Neuronal stem cell (in vitro differentiated cells): Measurements from ENCODE around the gene CUX1.

Source experiments
- DNase-seq: peaks from one replicate; pipeline ENCODE4 v3.0.0-alpha.2; 2013; ENCODE audit warnings: low spot score
- H2AFZ ChIP-seq: one replicate; pipeline ENCODE4 v1.6.1; 2013; ENCODE audit warnings: mild to moderate bottlenecking, low read length, inconsistent platforms
- H2AK5ac ChIP-seq: 2 replicates; pipeline ENCODE4 v1.6.1; 2013; ENCODE audit warnings: low read depth, mild to moderate bottlenecking, inconsistent platforms, low read length, moderate library complexity, mixed read lengths
- H2BK120ac ChIP-seq: 2 replicates; pipeline ENCODE4 v1.6.1; 2013; ENCODE audit warnings: low read depth, mild to moderate bottlenecking, inconsistent platforms, low read length, moderate library complexity, mixed read lengths
- H2BK12ac ChIP-seq: one replicate; pipeline ENCODE4 v1.6.1; 2013; ENCODE audit warnings: low read length, inconsistent platforms
- H2BK15ac ChIP-seq: 2 replicates; pipeline ENCODE4 v1.6.1; 2013; ENCODE audit warnings: mild to moderate bottlenecking, low read length, inconsistent platforms, mixed read lengths
- H2BK5ac ChIP-seq: one replicate; pipeline ENCODE4 v1.6.1; 2013; ENCODE audit warnings: inconsistent platforms, mild to moderate bottlenecking, low read length, moderate library complexity
- H3K14ac ChIP-seq: one replicate; pipeline ENCODE4 v1.6.1; 2013; ENCODE audit warnings: low read length, inconsistent platforms
- H3K18ac ChIP-seq: 2 replicates; pipeline ENCODE4 v1.6.1; 2013; ENCODE audit warnings: low read length, inconsistent platforms
- H3K23ac ChIP-seq: 2 replicates; pipeline ENCODE4 v1.6.1; 2013; ENCODE audit warnings: low read depth, mild to moderate bottlenecking, mixed read lengths, low read length, inconsistent platforms; ENCODE audit not compliant: poor library complexity
- H3K27ac ChIP-seq: replicated peaks from 3 replicates; pipeline ENCODE4 v1.5.1; 2013; ENCODE audit warnings: low read length, inconsistent platforms
- H3K27me3 ChIP-seq, 3 experiments: 2 replicates each; pipeline ENCODE4 v1.6.1; 2013; ENCODE audit warnings: low read length in 3 of 3, mild to moderate bottlenecking in 2 of 3, inconsistent platforms in 1 of 3, low read depth in 1 of 3, mixed read lengths in 1 of 3, moderate library complexity in 1 of 3; ENCODE audit not compliant: control insufficient read depth in 3 of 3, insufficient read depth in 3 of 3
- H3K36me3 ChIP-seq, 2 donors: replicated peaks in 1 of 2; 2 replicates each; pipeline ENCODE4 v1.6.1; 2013; ENCODE audit warnings: low read length in 2 of 2; ENCODE audit not compliant: control insufficient read depth in 2 of 2, insufficient read depth in 2 of 2
- H3K4ac ChIP-seq: 2 replicates; pipeline ENCODE4 v1.6.1; 2013; ENCODE audit warnings: inconsistent platforms, mild to moderate bottlenecking, low read length, moderate library complexity
- H3K4me1 ChIP-seq, 2 donors: 1 replicate in 1 of 2; 2 replicates in 1 of 2; pipeline ENCODE4 v1.6.1; 2013; ENCODE audit warnings: low read length in 2 of 2, low read depth in 1 of 2; ENCODE audit not compliant: control insufficient read depth in 2 of 2, insufficient read depth in 1 of 2
- H3K4me2 ChIP-seq: one replicate; pipeline ENCODE4 v1.6.1; 2013; ENCODE audit warnings: mild to moderate bottlenecking, low read length, inconsistent platforms; ENCODE audit not compliant: insufficient read depth, poor library complexity, severe bottlenecking
- H3K4me3 ChIP-seq, 2 donors: 2 replicates each; pipeline ENCODE4 v1.5.1; 2013; ENCODE audit warnings: low read length in 2 of 2, mild to moderate bottlenecking in 2 of 2, inconsistent platforms in 1 of 2, moderate library complexity in 1 of 2
- H3K79me1 ChIP-seq: one replicate; pipeline ENCODE4 v1.6.1; 2013; ENCODE audit warnings: low read depth, mild to moderate bottlenecking, inconsistent platforms, low read length, moderate library complexity
- H3K9ac ChIP-seq: one replicate; pipeline ENCODE4 v1.6.1; 2013; ENCODE audit warnings: mild to moderate bottlenecking, low read depth, low read length, inconsistent platforms; ENCODE audit not compliant: poor library complexity
- H3K9me3 ChIP-seq, 2 donors: replicated peaks in 1 of 2; 2 replicates each; pipeline versions ENCODE3 to v1.6.1; 2013; ENCODE audit warnings: low read length in 2 of 2, mild to moderate bottlenecking in 2 of 2, inconsistent platforms in 1 of 2, low read depth in 1 of 2, mixed read lengths in 1 of 2, moderate library complexity in 1 of 2; ENCODE audit not compliant: control insufficient read depth in 2 of 2, insufficient read depth in 1 of 2
- H4K8ac ChIP-seq: one replicate; pipeline ENCODE4 v1.6.1; 2013; ENCODE audit warnings: low read depth, mild to moderate bottlenecking, inconsistent platforms, low read length, moderate library complexity
- H4K91ac ChIP-seq: one replicate; pipeline ENCODE4 v1.6.1; 2013; ENCODE audit warnings: low read length, low read depth, mild to moderate bottlenecking, inconsistent platforms; ENCODE audit not compliant: poor library complexity
- WGBS, 2 donors: extraction: QIAGEN DNeasy Blood & Tissue Kit; methylation state at CpG; one replicate each; pipeline ENCODE4 v1.1.7; 2013; ENCODE audit warnings: missing lambda C conversion rate in 2 of 2, mixed read lengths in 1 of 2; ENCODE audit not compliant: insufficient read length in 2 of 2, insufficient replicate concordance in 1 of 2; ENCODE audit errors: extremely low coverage in 2 of 2; 5-methylcytosine and 5-hydroxymethylcytosine counted together

The CUX1 gene

GRCh38 chr7:101826081-101826835 is 8.8 kb downstream of the CUX1 start:
- no peak for DNase-seq

DNA sequence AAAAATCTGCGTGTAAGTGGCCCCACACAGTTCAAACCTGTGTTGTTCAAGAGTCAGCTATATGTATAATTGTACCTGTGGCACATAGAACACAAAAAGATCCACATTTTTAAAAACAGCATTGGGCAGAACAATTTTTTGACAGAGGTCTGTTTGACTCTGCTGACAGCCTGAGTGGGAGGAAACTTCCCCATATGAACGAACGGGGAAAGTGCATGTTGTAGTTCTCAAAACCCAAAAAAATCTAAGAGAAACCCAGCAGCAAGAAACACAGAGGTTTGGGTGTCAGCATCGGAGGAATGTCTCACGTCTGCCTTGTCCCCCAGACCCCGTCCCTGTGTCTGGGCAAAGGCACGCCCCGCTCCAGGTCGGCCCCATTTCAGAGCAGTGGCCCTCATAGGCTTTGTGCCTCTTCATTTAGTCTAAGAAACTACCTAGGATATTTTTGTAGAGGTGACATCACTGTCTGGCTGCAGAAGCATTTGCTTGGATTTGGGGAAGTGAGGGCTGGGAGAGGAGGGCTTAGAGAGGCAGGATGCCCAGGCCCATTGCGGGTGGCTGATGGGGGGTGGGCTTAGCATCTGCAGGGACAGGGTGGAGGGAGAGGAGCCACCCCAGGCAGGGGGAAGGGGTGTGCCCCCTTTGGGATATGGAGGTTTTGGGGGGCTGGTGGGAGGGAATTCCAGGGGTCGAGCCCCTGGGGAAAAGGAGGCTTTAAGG is 11.0 kb downstream of the CUX1 start:
- Histone ChIP-seq H3K27me3 (no peaks in the 10 kb centered on the region), H3K14ac (no peak overlapping the region), H3K18ac (no peak overlapping the region), H3K79me1 (peaks cover 12% of the 10 kb centered on the region), H2AK5ac (no peak overlapping the region), H3K9me3 (no peaks in the 10 kb centered on the region), H2BK12ac (no peak overlapping the region), H3K4me2 (no peak overlapping the region), H4K91ac (no peak overlapping the region), H2BK120ac (no peak overlapping the region), H3K4me1 (peaks cover 4 to 7% of the 10 kb centered on the region in 2 donors), H2BK5ac (no peak overlapping the region), H4K8ac (no peak overlapping the region), H3K9ac (no peak overlapping the region), H2AFZ (no peak overlapping the region), H3K4ac (no peak overlapping the region), H2BK15ac (no peak overlapping the region), H3K36me3 (peaks cover 0 to 27% of the 10 kb centered on the region in 2 donors), H3K27ac (no peak overlapping the region), H3K23ac (no peak overlapping the region), H3K4me3 (no peak overlapping the region)
- no CpG with 5 or more reads among the region's 11 CpGs for WGBS, 2 donors
- no peak for DNase-seq

More at GRCh38 chr7:101826081-101826835, 8.8 kb downstream of the CUX1 start:
- Histone ChIP-seq H3K4me1 (peaks cover 4 to 9% of the 10 kb centered on the region in 2 donors), H3K4me2 (no peak overlapping the region), H3K79me1 (peaks cover 10% of the 10 kb centered on the region), H3K14ac (no peak overlapping the region), H3K9ac (no peak overlapping the region), H3K27me3 (no peaks in the 10 kb centered on the region), H3K4me3 (no peak overlapping the region), H2BK5ac (no peak overlapping the region), H2AFZ (no peak overlapping the region), H2AK5ac (no peak overlapping the region), H4K8ac (no peak overlapping the region), H2BK120ac (no peak overlapping the region), H3K9me3 (peaks cover 0 to 5% of the 10 kb centered on the region in 2 donors), H4K91ac (no peak overlapping the region), H3K18ac (peak overlapping the region; percentile 8), H2BK15ac (no peak overlapping the region), H3K27ac (no peak overlapping the region), H2BK12ac (no peak overlapping the region), H3K23ac (no peak overlapping the region), H3K36me3 (peaks cover 2 to 36% of the 10 kb centered on the region in 2 donors), H3K4ac (no peak overlapping the region)
- WGBS, 2 donors = no CpG with 5 or more reads among the region's 15 CpGs

DNA sequence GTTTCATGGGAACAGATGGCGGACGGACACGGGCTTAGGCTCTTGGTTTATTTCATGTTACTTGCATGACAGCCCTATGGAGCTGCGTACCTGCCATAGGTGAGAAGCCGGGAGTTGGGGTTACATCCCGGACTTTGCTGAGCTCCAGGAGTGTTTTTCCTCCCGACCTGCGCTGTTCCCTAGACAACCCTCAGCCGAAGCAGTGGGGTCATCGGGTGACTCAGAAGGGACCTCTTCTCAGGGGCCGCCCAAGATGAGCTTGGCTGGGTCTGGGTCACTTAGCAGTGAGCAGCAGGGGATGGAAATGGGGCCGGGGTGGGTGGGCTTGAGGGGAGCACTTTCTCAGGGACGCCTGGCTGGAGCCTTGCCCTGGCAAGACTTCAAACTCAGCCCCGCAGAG is 11.9 kb downstream of the CUX1 start:
- DNase-seq = no peak
- H3K27me3 ChIP-seq = no peaks in the 10 kb centered on the region
- no peak overlapping the region for H3K14ac ChIP-seq
- H2AK5ac ChIP-seq = no peak overlapping the region
- H2BK15ac ChIP-seq = no peak overlapping the region
- H2BK5ac ChIP-seq = no peak overlapping the region
- H2AFZ ChIP-seq = no peak overlapping the region
- no peak overlapping the region for H2BK120ac ChIP-seq
- no peak overlapping the region for H3K4ac ChIP-seq
- H3K4me3 ChIP-seq = no peak overlapping the region
- no peak overlapping the region for H3K4me2 ChIP-seq
- H3K79me1 ChIP-seq = peaks cover 12% of the 10 kb centered on the region
- H3K27ac ChIP-seq = no peak overlapping the region
- no peak overlapping the region for H4K8ac ChIP-seq
- no CpG with 5 or more reads among the region's 14 CpGs for WGBS, 2 donors
- no peak overlapping the region for H3K23ac ChIP-seq
- peaks cover 0 to 27% of the 10 kb centered on the region in 2 donors for H3K36me3 ChIP-seq
- H4K91ac ChIP-seq = no peak overlapping the region
- H3K9ac ChIP-seq = no peak overlapping the region
- no peaks in the 10 kb centered on the region for H3K9me3 ChIP-seq
- H3K4me1 ChIP-seq = peaks cover 4 to 7% of the 10 kb centered on the region in 2 donors
- H3K18ac ChIP-seq = no peak overlapping the region
- H2BK12ac ChIP-seq = no peak overlapping the region

GRCh38 chr7:101829821-101830220 is 12.4 kb downstream of the CUX1 start:
- Histone ChIP-seq H3K4me3 (no peak overlapping the region), H3K27me3 (no peaks in the 10 kb centered on the region), H2BK5ac (no peak overlapping the region), H3K4ac (no peak overlapping the region), H3K79me1 (peaks cover 12% of the 10 kb centered on the region), H3K14ac (no peak overlapping the region), H2BK12ac (no peak overlapping the region), H3K27ac (no peak overlapping the region), H4K8ac (no peak overlapping the region), H3K36me3 (peaks cover 0 to 27% of the 10 kb centered on the region in 2 donors), H3K18ac (no peak overlapping the region), H3K9me3 (no peaks in the 10 kb centered on the region), H2AFZ (no peak overlapping the region), H3K4me2 (no peak overlapping the region), H2BK15ac (no peak overlapping the region), H4K91ac (no peak overlapping the region), H2AK5ac (no peak overlapping the region), H3K23ac (no peak overlapping the region), H2BK120ac (no peak overlapping the region), H3K9ac (no peak overlapping the region), H3K4me1 (peaks cover 4 to 7% of the 10 kb centered on the region in 2 donors)
- DNase-seq = no peak
- no CpG with 5 or more reads among the region's 8 CpGs for WGBS, 2 donors
